ENCODE measurements around the gene TRAF3IP3.
A peak's percentile ranks its signal among the peaks of the same experiment; 100 is the strongest.

TRAF3IP3 gene

DNA sequence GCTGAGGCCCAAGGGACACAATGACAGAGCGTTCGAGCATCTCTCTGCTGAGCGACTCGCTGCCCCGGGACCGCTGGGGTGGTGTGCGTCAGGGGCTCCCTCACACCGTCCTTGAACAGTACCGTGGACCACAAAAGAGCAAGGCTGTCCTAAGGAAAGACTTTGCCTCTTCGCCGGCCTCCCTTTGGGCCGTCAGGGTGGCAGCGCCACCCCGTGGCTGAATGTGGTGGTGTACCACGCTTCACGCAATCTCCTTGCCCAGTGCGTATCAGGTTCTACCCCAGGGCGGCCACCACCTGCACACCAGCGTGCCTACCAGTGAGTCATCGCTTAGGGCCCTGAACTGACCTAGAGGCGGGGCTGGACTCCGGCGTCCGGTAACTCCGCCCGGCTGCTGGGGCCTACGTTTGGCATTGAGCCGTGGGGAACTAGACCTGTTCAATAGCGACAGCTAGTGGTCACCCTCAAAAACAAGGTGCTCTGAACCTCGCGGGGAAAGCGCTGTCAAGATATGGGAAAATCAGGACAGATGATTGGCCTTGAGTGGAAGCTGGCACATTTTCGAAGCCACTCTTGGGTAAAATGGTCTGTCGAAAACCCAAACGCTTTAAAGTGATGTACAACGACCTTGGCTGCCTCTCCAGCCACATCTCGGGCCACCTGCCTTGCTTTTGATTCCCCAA, 8.1 kb upstream of the TRAF3IP3 start:
- TF ChIP-seq CTCF (conservative IDR thresholded peaks at IDR 0.05; ENCODE audit: low read length): peak; percentile 52
- H3K4me3 ChIP-seq (ENCODE audit: low read length): peak overlapping the region; percentile 53
- DNase-seq (ENCODE audit: low read depth): peak; percentile 87

DNA sequence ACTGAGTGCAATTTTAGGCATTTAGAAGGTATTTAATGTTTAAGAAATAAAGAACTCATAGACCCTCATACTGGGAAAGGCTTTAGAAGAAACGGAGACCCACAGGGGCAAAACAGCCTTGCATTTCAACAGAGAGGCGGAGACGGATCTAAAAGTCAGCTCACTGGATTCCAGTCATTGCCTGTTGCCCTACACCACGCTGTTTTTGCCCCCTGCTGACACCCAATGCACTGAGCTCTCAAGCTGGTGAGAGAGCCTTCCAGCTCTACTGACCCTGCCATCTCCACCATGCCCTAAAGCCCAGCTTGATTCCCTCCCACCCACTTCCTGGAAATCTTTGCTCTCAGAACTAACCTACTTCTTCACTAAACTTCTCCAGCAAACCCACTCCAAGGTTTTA, 7.2 kb upstream of the TRAF3IP3 start:
- DNase-seq (ENCODE audit: low read depth): no peak
- H3K4me3 ChIP-seq (ENCODE audit: low read length): no peak overlapping the region
- no peak for TF ChIP-seq CTCF (conservative IDR thresholded peaks at IDR 0.05; ENCODE audit: low read length)

GRCh38 chr1:209749205-209749604, 6.6 kb upstream of the TRAF3IP3 start:
- no peak overlapping the region for H3K4me3 ChIP-seq (ENCODE audit: low read length)
- TF ChIP-seq CTCF (conservative IDR thresholded peaks at IDR 0.05; ENCODE audit: low read length): no peak
- no peak for DNase-seq (ENCODE audit: low read depth)

DNA sequence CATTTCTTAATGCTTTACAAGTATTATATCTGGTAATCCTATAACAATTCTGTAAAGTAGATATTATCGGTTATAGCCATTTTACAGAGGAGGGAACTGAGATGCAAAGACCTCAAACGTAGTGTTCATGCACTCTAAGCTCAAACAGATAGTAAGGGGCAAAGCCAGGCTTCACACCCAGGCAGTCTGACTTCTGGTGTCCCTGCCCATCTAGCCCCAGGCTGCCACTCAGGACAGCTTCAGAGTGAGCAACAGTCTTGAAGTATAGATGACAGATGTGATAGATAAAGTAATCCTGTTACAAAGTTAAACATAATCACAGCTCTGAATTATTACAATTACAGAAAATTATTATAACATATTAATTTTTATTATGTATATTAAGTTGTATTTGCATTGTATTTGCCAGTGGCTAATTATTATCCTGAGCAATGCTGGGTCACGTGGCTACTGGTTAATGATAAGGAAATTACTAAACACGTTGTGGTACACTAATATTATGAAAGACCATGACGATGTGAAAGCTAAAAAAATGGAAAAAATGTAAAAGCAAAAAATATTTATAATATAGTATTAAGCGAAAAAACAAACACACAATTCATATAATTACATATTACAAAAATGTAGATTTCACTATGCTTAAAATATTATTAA, 6.1 kb upstream of the TRAF3IP3 start:
- no peak overlapping the region for H3K4me3 ChIP-seq (ENCODE audit: low read length)
- no peak for DNase-seq (ENCODE audit: low read depth)
- no peak for TF ChIP-seq CTCF (conservative IDR thresholded peaks at IDR 0.05; ENCODE audit: low read length)

- no peak for TF ChIP-seq CTCF (conservative IDR thresholded peaks at IDR 0.05; ENCODE audit: low read length)
- no peak for DNase-seq (ENCODE audit: low read depth)
- no peak overlapping the region for H3K4me3 ChIP-seq (ENCODE audit: low read length)
Measured at GRCh38 chr1:209751627-209752231, 4.1 kb upstream of the TRAF3IP3 start.

DNA sequence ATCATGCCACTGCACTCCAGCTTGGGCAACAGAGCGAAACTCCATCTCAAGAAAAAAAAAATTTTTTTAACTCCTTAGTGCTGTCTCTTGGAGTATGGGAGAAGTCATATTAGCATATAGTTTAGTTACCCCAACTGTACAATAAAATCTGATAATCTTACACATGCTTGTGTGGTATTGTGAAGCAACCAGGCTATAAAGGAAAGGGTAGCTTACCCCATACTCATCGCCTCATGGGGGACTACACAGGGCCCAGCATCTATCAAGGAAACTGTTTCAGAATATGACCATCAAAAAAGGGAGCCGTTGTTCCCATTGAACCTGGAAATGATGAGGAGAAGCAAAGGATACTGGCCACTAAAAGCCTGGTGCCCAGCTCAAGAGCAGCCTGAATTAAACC, 3.0 kb upstream of the TRAF3IP3 start:
- H3K4me3 ChIP-seq (ENCODE audit: low read length): no peak overlapping the region
- no peak for TF ChIP-seq CTCF (conservative IDR thresholded peaks at IDR 0.05; ENCODE audit: low read length)
- DNase-seq (ENCODE audit: low read depth): no peak

DNA sequence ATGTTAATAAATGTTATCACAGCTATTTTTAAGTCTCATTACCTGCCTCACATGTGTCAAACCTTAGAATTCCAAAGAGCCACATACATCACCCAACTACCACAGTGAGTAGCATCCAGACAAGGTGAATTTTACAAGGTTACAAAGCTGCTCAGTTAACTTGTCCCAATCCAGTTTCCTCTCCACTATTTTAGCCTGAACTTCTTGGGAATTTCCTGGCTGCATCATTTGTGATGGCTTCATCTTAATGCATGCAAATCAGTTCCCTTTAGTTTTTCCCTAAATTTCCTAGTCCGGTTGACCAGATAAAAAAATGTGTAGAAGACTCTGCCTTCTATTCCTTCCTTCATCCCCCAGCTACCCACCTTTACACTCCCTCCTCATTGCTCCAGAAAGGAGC, 597 bp upstream of the TRAF3IP3 start:
- no peak for TF ChIP-seq CTCF (conservative IDR thresholded peaks at IDR 0.05; ENCODE audit: low read length)
- DNase-seq (ENCODE audit: low read depth): no peak
- no peak overlapping the region for H3K4me3 ChIP-seq (ENCODE audit: low read length)

Data from AG10803 (cell line).